Measurements from ENCODE around the gene MGMT. TPM values are rescaled to one million over a fixed set of nuclear protein-coding genes. Genes with fewer than 3 reads are reported as not detected.

MGMT gene
- polyA plus RNA-seq, 1 donor from 2014 or later: 0.94 TPM

DNA sequence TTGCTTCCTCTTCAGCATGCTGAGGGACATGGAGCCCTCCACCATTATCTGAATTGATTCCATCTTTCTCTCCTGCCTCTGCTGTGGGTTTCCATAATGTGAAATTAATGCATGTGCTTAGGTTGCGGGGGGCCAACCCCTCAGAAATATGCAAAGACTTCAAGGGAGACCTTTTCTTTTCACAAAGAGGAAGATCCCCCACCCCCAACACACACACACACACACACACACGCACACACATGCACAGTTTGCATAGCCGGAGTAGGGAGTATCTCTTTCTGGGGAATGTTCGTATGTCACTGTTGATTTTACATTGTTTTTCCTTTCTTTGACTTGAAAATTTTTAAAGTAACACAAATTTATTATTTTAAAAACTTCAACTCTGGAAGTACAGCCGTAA lies 193.5 kb downstream of the MGMT start:
- Histone ChIP-seq H3K4me2 (ENCODE audit: low read length) (no peak overlapping the region), H3K9ac (ENCODE audit: low read length) (no peak overlapping the region), H3K27ac (ENCODE audit: low read length) (no peak overlapping the region), H2AFZ (ENCODE audit: low read depth, low read length) (no peak overlapping the region), H4K20me1 (ENCODE audit: insufficient read depth) (no peaks in the 10 kb centered on the region), H3K9me2 (ENCODE audit: insufficient read depth, low read length) (no peaks in the 10 kb centered on the region), H3K9me3 (ENCODE audit: low read length) (peaks cover 6% of the 10 kb centered on the region), H3K79me2 (replicated peaks; ENCODE audit: insufficient read depth, low read length) (no peaks in the 10 kb centered on the region), H3K36me3 (ENCODE audit: insufficient read depth, low read length) (no peaks in the 10 kb centered on the region), H3K27me3 (ENCODE audit: insufficient read depth, low read depth, low read length) (no peaks in the 10 kb centered on the region), H3K4me3 (ENCODE audit: low read length) (no peak overlapping the region), H3F3A (ENCODE audit: insufficient read depth, low read length, poor library complexity, severe bottlenecking) (no peaks in the 10 kb centered on the region)
- TF ChIP-seq CTCF (IDR thresholded peaks at IDR 0.05; ENCODE audit: poor library complexity, severe bottlenecking): no peak
- no peak for TF ChIP-seq TAF1 (IDR thresholded peaks at IDR 0.05; ENCODE audit: low read depth)
- TF ChIP-seq RAD21 (conservative IDR thresholded peaks at IDR 0.05): no peak
- TF ChIP-seq SMC3 (conservative IDR thresholded peaks at IDR 0.05; ENCODE audit: poor library complexity): no peak
- TF ChIP-seq EZH2 (IDR thresholded peaks at IDR 0.05; ENCODE audit: borderline replicate concordance, insufficient read depth, low read length, poor library complexity, severe bottlenecking): no peak
- no peak for TF ChIP-seq MXI1 (conservative IDR thresholded peaks at IDR 0.05; ENCODE audit: poor library complexity, severe bottlenecking)
- no peak for TF ChIP-seq EP300 (conservative IDR thresholded peaks at IDR 0.05; ENCODE audit: poor library complexity, severe bottlenecking)
- TF ChIP-seq POLR2AphosphoS5 (IDR thresholded peaks at IDR 0.05): no peak
- no peak for TF ChIP-seq REST (IDR thresholded peaks at IDR 0.05; ENCODE audit: borderline replicate concordance)

GRCh38 chr10:129662426-129662825 lies 195.4 kb downstream of the MGMT start:
- H3K36me3 ChIP-seq (ENCODE audit: insufficient read depth, low read length): no peaks in the 10 kb centered on the region
- no peak overlapping the region for H3K4me2 ChIP-seq (ENCODE audit: low read length)
- TF ChIP-seq REST (IDR thresholded peaks at IDR 0.05; ENCODE audit: borderline replicate concordance): no peak
- TF ChIP-seq TAF1 (IDR thresholded peaks at IDR 0.05; ENCODE audit: low read depth): no peak
- no peak for TF ChIP-seq MXI1 (conservative IDR thresholded peaks at IDR 0.05; ENCODE audit: poor library complexity, severe bottlenecking)
- no peak for TF ChIP-seq EP300 (conservative IDR thresholded peaks at IDR 0.05; ENCODE audit: poor library complexity, severe bottlenecking)
- TF ChIP-seq CTCF (IDR thresholded peaks at IDR 0.05; ENCODE audit: poor library complexity, severe bottlenecking): no peak
- TF ChIP-seq RAD21 (conservative IDR thresholded peaks at IDR 0.05): no peak
- no peak for TF ChIP-seq EZH2 (IDR thresholded peaks at IDR 0.05; ENCODE audit: borderline replicate concordance, insufficient read depth, low read length, poor library complexity, severe bottlenecking)
- no peak for TF ChIP-seq SMC3 (conservative IDR thresholded peaks at IDR 0.05; ENCODE audit: poor library complexity)
- no peak for TF ChIP-seq POLR2AphosphoS5 (IDR thresholded peaks at IDR 0.05)
- H3F3A ChIP-seq (ENCODE audit: insufficient read depth, low read length, poor library complexity, severe bottlenecking): no peaks in the 10 kb centered on the region
- H3K4me3 ChIP-seq (ENCODE audit: low read length): no peak overlapping the region
- H3K9me3 ChIP-seq (ENCODE audit: low read length): peaks cover 6% of the 10 kb centered on the region
- no peaks in the 10 kb centered on the region for H3K27me3 ChIP-seq (ENCODE audit: insufficient read depth, low read depth, low read length)
- H3K27ac ChIP-seq (ENCODE audit: low read length): no peak overlapping the region
- H2AFZ ChIP-seq (ENCODE audit: low read depth, low read length): no peak overlapping the region
- H4K20me1 ChIP-seq (ENCODE audit: insufficient read depth): no peaks in the 10 kb centered on the region
- no peaks in the 10 kb centered on the region for H3K79me2 ChIP-seq (replicated peaks; ENCODE audit: insufficient read depth, low read length)
- no peaks in the 10 kb centered on the region for H3K9me2 ChIP-seq (ENCODE audit: insufficient read depth, low read length)
- H3K9ac ChIP-seq (ENCODE audit: low read length): no peak overlapping the region

Data from neural cell (in vitro differentiated cells).